GM12874 (cell line): Measurements from ENCODE around the gene ATP8A2.

Experiments
- CTCF ChIP-seq: IDR thresholded peaks from 2 replicates; pipeline ENCODE4 v1.5.1; 2011; ENCODE audit warnings: low read depth, mild to moderate bottlenecking, control low read depth, low read length, moderate library complexity; ENCODE audit not compliant: insufficient read depth

The ATP8A2 gene

DNA sequence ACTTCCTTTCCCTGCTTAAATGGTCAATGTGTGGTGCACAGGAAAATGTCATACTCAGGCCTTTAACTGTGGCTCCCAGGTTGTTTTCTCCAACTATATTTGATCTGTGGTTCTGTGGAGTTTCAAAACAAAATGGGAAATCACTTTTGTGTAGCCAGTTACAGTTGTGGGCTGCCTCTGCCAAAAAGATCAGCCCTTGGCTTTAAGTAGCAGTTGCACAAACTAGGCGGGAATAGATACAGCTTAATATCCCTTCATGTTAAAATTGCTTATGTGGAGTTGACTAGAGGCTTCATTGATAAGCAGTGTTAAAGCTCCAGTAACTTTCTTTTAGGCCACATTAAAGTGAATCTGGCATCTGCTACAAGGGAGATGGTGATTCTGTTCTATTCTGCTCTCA is 395.2 kb downstream of the ATP8A2 start:
- no peak for TF ChIP-seq CTCF

GRCh38 chr13:25768376-25768775 is 396.6 kb downstream of the ATP8A2 start:
- no peak for TF ChIP-seq CTCF

DNA sequence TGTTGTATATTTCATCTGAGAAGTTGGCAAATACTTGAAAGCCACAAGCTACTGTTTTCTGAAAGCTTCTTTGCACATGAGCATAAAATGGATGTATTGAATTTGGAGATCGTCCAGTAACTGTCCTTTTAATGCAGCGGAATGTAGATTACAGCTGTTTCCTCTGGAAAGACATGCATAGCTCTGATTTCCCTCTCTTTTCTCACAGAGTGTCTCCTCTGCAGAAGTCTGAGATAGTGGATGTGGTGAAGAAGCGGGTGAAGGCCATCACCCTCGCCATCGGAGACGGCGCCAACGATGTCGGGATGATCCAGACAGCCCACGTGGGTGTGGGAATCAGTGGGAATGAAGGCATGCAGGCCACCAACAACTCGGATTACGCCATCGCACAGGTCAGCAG is 397.1 kb downstream of the ATP8A2 start:
- no peak for TF ChIP-seq CTCF

DNA sequence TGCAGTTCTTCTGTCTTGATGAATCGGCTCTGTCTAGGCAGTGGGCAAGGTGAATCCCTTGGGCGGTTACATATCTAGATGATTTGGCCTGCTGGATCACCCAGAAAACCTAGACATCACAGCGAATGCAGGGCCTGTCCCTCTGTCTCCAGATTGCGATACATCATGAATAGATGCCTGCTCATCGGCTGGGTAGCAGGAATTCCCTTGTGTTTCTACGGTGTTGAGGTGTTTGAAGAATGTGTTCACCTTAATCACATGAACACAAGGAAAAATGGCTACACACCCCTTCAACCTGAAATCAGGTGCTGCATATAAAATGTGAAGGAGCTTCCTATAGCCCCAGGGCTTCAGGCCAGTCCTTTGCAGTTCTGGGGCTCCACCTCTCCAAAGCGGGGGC is 398.8 kb downstream of the ATP8A2 start:
- TF ChIP-seq CTCF = no peak

GRCh38 chr13:25771202-25771601 is 399.4 kb downstream of the ATP8A2 start:
- no peak for TF ChIP-seq CTCF

DNA sequence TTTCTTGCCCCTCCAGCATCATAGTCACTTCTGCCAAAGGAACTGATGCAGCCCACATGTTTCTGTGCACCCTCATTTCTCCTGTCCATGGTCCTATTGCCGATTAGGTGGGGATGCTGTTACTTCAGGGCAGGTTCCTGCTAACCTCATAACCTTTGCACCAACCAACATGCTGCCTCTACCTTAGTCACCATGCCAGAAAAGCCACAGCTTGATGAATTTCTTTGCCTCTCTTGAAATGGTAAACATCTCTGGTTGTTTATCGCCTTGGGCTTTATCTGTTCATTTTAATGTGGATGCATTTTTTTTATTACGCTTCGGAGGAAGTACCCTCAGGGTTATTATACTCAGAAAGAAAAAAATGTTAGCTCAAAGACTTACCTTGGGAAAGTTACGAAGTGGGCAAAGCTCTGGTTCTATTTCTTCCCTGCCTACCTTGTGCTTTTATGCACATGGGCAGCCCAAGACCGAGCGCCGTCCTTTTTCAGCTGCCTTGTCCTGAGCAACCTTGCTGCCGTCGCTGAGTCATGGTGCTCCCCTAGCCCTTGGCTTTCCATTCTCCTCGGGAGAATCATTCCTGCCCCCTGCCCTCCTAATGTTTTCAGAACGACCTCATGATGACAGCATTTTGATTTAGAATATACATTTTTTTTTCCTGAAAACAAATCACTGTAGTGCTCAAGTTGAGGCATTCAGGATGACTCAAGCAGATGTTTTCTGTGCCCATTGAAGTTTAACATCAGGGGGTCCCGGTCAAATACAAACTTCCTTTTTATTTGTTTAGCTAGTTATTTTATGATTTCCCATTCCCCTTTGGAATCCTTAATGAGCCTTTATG is 400.1 kb downstream of the ATP8A2 start:
- TF ChIP-seq CTCF = no peak

DNA sequence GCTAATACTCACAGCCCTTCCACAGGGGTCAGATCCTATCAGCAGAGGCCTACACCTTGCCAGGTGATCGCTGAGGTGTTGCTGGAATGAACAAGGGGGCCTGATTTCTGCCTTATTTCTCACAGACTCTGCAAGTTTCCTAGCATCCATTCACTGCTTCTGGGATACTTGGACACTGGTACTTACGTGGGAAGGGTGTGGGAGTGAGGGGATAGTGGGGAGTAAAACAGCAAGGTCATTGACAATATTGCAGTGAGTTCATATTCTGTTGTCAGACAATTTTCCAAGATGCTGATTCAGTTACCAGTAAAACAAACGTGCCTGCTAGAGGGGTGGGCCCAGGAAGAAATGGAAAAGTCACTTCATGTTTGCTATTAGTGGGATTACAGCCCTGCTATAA is 403.5 kb downstream of the ATP8A2 start:
- TF ChIP-seq CTCF = no peak
